Neural progenitor cell (in vitro differentiated cells): Measurements from ENCODE around the gene ERCC8. TPM values are rescaled to one million over a fixed set of nuclear protein-coding genes. Genes with fewer than 3 reads are reported as not detected.

Source experiments
- DNase-seq: peaks from one replicate; pipeline ENCODE4 v3.0.0-alpha.2; 2016; ENCODE audit warnings: low spot score
- H2AFZ ChIP-seq: fragments of 200-600 bp; sonication (generic); replicated peaks from 2 replicates; pipeline ENCODE4 v1.6.1; 2016; ENCODE audit warnings: antibody characterized with exemption
- H3F3A ChIP-seq: fragments of 200-600 bp; sonication (generic); 2 replicates; pipeline ENCODE4 v1.6.1; 2016; ENCODE audit warnings: antibody characterized with exemption, low read depth
- H3K27ac ChIP-seq: fragments of 200-600 bp; sonication (generic); 2 replicates; pipeline ENCODE4 v1.5.1; 2016; ENCODE audit warnings: mild to moderate bottlenecking
- H3K27me3 ChIP-seq: fragments of 200-600 bp; sonication (generic); 2 replicates; pipeline ENCODE4 v1.6.1; 2016; ENCODE audit warnings: mild to moderate bottlenecking, moderate library complexity
- H3K36me3 ChIP-seq: fragments of 200-600 bp; sonication (generic); 2 replicates; pipeline ENCODE4 v1.5.1; 2016
- H3K4me1 ChIP-seq: fragments of 200-600 bp; sonication (generic); 2 replicates; pipeline ENCODE4 v1.6.1; 2016; ENCODE audit warnings: mixed run types
- H3K4me2 ChIP-seq: fragments of 200-600 bp; sonication (generic); 2 replicates; pipeline ENCODE4 v1.6.1; 2016
- H3K4me3 ChIP-seq: fragments of 200-600 bp; sonication (generic); 2 replicates; pipeline ENCODE4 v1.5.1; 2016
- H3K79me2 ChIP-seq: fragments of 200-600 bp; sonication (generic); 2 replicates; pipeline ENCODE4 v1.6.1; 2016; ENCODE audit warnings: low read depth
- H3K9ac ChIP-seq: fragments of 200-600 bp; sonication (generic); 2 replicates; pipeline ENCODE4 v1.6.1; 2016
- H3K9me3 ChIP-seq: fragments of 200-600 bp; sonication (generic); 2 replicates; pipeline ENCODE4 v1.5.1; 2016; ENCODE audit warnings: low read depth
- H4K20me1 ChIP-seq: fragments of 200-600 bp; sonication (generic); 2 replicates; pipeline ENCODE4 v1.6.1; 2016; ENCODE audit warnings: low read depth
- H3K27ac Mint-ChIP-seq: 3 replicates; pipeline ENCODE4 v1.8.0; 2021; ENCODE audit warnings: mixed read lengths
- H3K27me3 Mint-ChIP-seq: 2 replicates; pipeline ENCODE4 v1.8.0; 2022; ENCODE audit warnings: low read depth, mild to moderate bottlenecking, inconsistent platforms, moderate library complexity, mixed read lengths; ENCODE audit not compliant: insufficient read depth
- H3K36me3 Mint-ChIP-seq: 3 replicates; pipeline ENCODE4 v1.8.0; 2021; ENCODE audit warnings: mixed read lengths
- H3K4me1 Mint-ChIP-seq: 3 replicates; pipeline ENCODE4 v1.8.0; 2021; ENCODE audit warnings: mixed read lengths
- H3K4me3 Mint-ChIP-seq: 3 replicates; pipeline ENCODE4 v1.8.0; 2021; ENCODE audit warnings: mild to moderate bottlenecking, moderate library complexity, mixed read lengths
- H3K9me3 Mint-ChIP-seq: 3 replicates; pipeline ENCODE4 v1.8.0; 2020; ENCODE audit warnings: mixed read lengths
- CTCF ChIP-seq: fragments of 200-600 bp; sonication (generic); IDR thresholded peaks from 2 replicates; pipeline ENCODE4 v1.5.1; 2017; ENCODE audit warnings: antibody characterized with exemption, mild to moderate bottlenecking
- EZH2 ChIP-seq: fragments of 200-600 bp; sonication (generic); IDR thresholded peaks from 2 replicates; pipeline ENCODE4 v1.6.1; 2017; ENCODE audit warnings: antibody characterized with exemption, mild to moderate bottlenecking, moderate library complexity
- EZH2phosphoT487 ChIP-seq: fragments of 200-600 bp; sonication (generic); IDR thresholded peaks from 2 replicates; pipeline ENCODE4 v1.6.1; 2017; ENCODE audit warnings: antibody characterized with exemption
- total RNA-seq: library from RNA; depleted of rRNA; stranded (reverse); fragments of >200 nt; gene quantifications from 2 replicates; pipeline ENCODE4 v1.2.3, GENCODE V29; 2015; ENCODE audit warnings: low replicate concordance

The ERCC8 gene
- total RNA-seq, 1 donor from 2014 or later, result 48.0 TPM

GRCh38 chr5:60841361-60841760 lies 103.5 kb downstream of the ERCC8 start:
- no peak overlapping the region for H3K4me2 ChIP-seq
- H3K9ac ChIP-seq, result no peak overlapping the region
- Mint-ChIP-seq H3K4me3 (no peak overlapping the region), H3K9me3 (peaks cover 2% of the 10 kb centered on the region), H3K27ac (no peak overlapping the region), H3K27me3 (peaks cover 30% of the 10 kb centered on the region), H3K36me3 (no peaks in the 10 kb centered on the region), H3K4me1 (peaks cover 12% of the 10 kb centered on the region)
- peaks cover 12% of the 10 kb centered on the region for H3K4me1 ChIP-seq
- H3K27ac ChIP-seq, result no peak overlapping the region
- peaks cover 17% of the 10 kb centered on the region for H4K20me1 ChIP-seq
- no peak overlapping the region for H3K4me3 ChIP-seq
- no peaks in the 10 kb centered on the region for H3K36me3 ChIP-seq
- no peak for DNase-seq
- no peak for TF ChIP-seq EZH2phosphoT487
- no peak for TF ChIP-seq CTCF
- TF ChIP-seq EZH2, result no peak
- no peak overlapping the region for H2AFZ ChIP-seq
- H3K9me3 ChIP-seq, result no peaks in the 10 kb centered on the region
- peaks cover 21% of the 10 kb centered on the region for H3F3A ChIP-seq
- peaks cover 35% of the 10 kb centered on the region for H3K27me3 ChIP-seq
- H3K79me2 ChIP-seq, result no peaks in the 10 kb centered on the region

- no peaks in the 10 kb centered on the region for H3K79me2 ChIP-seq
- Mint-ChIP-seq H3K27me3 (peaks cover 2% of the 10 kb centered on the region), H3K4me1 (no peaks in the 10 kb centered on the region), H3K36me3 (no peaks in the 10 kb centered on the region), H3K9me3 (no peaks in the 10 kb centered on the region), H3K27ac (no peak overlapping the region), H3K4me3 (no peak overlapping the region)
- H3K4me3 ChIP-seq, result no peak overlapping the region
- DNase-seq, result no peak
- H3K9me3 ChIP-seq, result no peaks in the 10 kb centered on the region
- no peak overlapping the region for H3K9ac ChIP-seq
- H3K4me2 ChIP-seq, result no peak overlapping the region
- H3K36me3 ChIP-seq, result no peaks in the 10 kb centered on the region
- H3K27me3 ChIP-seq, result peaks cover 2% of the 10 kb centered on the region
- TF ChIP-seq EZH2phosphoT487 (no peak), EZH2 (no peak), CTCF (no peak)
- no peaks in the 10 kb centered on the region for H4K20me1 ChIP-seq
- no peaks in the 10 kb centered on the region for H3F3A ChIP-seq
- peaks cover 7% of the 10 kb centered on the region for H3K4me1 ChIP-seq
- no peak overlapping the region for H3K27ac ChIP-seq
- no peak overlapping the region for H2AFZ ChIP-seq
Observed at GRCh38 chr5:60836131-60836530, 108.7 kb downstream of the ERCC8 start.

- Histone ChIP-seq H3K9me3 (no peaks in the 10 kb centered on the region), H3K79me2 (no peaks in the 10 kb centered on the region), H2AFZ (no peak overlapping the region), H3K4me2 (no peak overlapping the region), H3K4me1 (peaks cover 7% of the 10 kb centered on the region), H3K27me3 (no peaks in the 10 kb centered on the region), H3K4me3 (no peak overlapping the region), H3K9ac (no peak overlapping the region), H3F3A (no peaks in the 10 kb centered on the region), H4K20me1 (no peaks in the 10 kb centered on the region), H3K27ac (no peak overlapping the region), H3K36me3 (no peaks in the 10 kb centered on the region)
- TF ChIP-seq EZH2phosphoT487 (no peak), EZH2 (no peak), CTCF (no peak)
- Mint-ChIP-seq H3K27me3 (peaks cover 2% of the 10 kb centered on the region), H3K27ac (no peak overlapping the region), H3K36me3 (no peaks in the 10 kb centered on the region), H3K4me1 (no peaks in the 10 kb centered on the region), H3K9me3 (no peaks in the 10 kb centered on the region), H3K4me3 (no peak overlapping the region)
- no peak for DNase-seq
Observed at GRCh38 chr5:60835554-60835953, 109.3 kb downstream of the ERCC8 start.

GRCh38 chr5:60833520-60833919 lies 111.3 kb downstream of the ERCC8 start:
- Histone ChIP-seq H2AFZ (no peak overlapping the region), H3K4me1 (peaks cover 7% of the 10 kb centered on the region), H3K9ac (no peak overlapping the region), H4K20me1 (no peaks in the 10 kb centered on the region), H3K4me3 (no peak overlapping the region), H3K79me2 (no peaks in the 10 kb centered on the region), H3K9me3 (no peaks in the 10 kb centered on the region), H3K27me3 (no peaks in the 10 kb centered on the region), H3K36me3 (no peaks in the 10 kb centered on the region), H3F3A (no peaks in the 10 kb centered on the region), H3K27ac (no peak overlapping the region), H3K4me2 (no peak overlapping the region)
- no peak overlapping the region for H3K4me3 Mint-ChIP-seq
- no peak for DNase-seq
- H3K4me1 Mint-ChIP-seq, result no peaks in the 10 kb centered on the region
- no peak for TF ChIP-seq EZH2phosphoT487
- no peak for TF ChIP-seq EZH2
- TF ChIP-seq CTCF, result no peak
- no peaks in the 10 kb centered on the region for H3K9me3 Mint-ChIP-seq
- no peaks in the 10 kb centered on the region for H3K27me3 Mint-ChIP-seq
- no peaks in the 10 kb centered on the region for H3K36me3 Mint-ChIP-seq
- no peak overlapping the region for H3K27ac Mint-ChIP-seq
